Heart left ventricle (tissue), 16 donors: ENCODE data around the gene ATP9A. TPM values are rescaled to one million over a fixed set of nuclear protein-coding genes. Genes with fewer than 3 reads are reported as not detected.

Experiments used
- ATAC-seq, 4 donors: fragments of 200-7000 bp; cut with Tn5 transposase; one replicate each; pipeline ENCODE4 v1.9.1; 2020 to 2022; ENCODE audit warnings: moderate library complexity in 4 of 4, mild to moderate bottlenecking in 3 of 4, moderate number of reproducible peaks in 1 of 4
- DNase-seq, 5 donors: peaks; one replicate each; pipeline ENCODE4 v3.0.0-alpha.2; 2020
- H3K27ac ChIP-seq, 12 donors: fragments of 200-600 bp; sonication (generic) in 4 of 12; one replicate each; pipeline versions ENCODE4 v1.5.0 to v1.8.0; 2016 to 2022; ENCODE audit warnings: mild to moderate bottlenecking in 2 of 12
- H3K27me3 ChIP-seq, 9 donors: fragments of 200-600 bp; sonication (generic) in 2 of 9; one replicate each; pipeline versions ENCODE4 v1.5.1 to v1.8.0; 2016 to 2022; ENCODE audit warnings: mild to moderate bottlenecking in 3 of 9
- H3K36me3 ChIP-seq, 9 donors: fragments of 200-600 bp; sonication (generic) in 2 of 9; one replicate each; pipeline versions ENCODE4 v1.5.0 to v1.8.0; 2018 to 2022; ENCODE audit warnings: mild to moderate bottlenecking in 2 of 9
- H3K4me1 ChIP-seq, 12 donors: fragments of 200-600 bp; sonication (generic) in 4 of 12; one replicate each; pipeline versions ENCODE4 v1.5.0 to v1.8.0; 2016 to 2022; ENCODE audit warnings: mild to moderate bottlenecking in 3 of 12
- H3K4me3 ChIP-seq, 12 donors: fragments of 200-600 bp; sonication (generic) in 4 of 12; one replicate each; pipeline versions ENCODE4 v1.5.0 to v1.8.0; 2017 to 2022; ENCODE audit warnings: mild to moderate bottlenecking in 9 of 12, moderate library complexity in 4 of 12
- H3K9me3 ChIP-seq, 12 donors: fragments of 200-600 bp; sonication (generic) in 4 of 12; one replicate each; pipeline versions ENCODE4 v1.5.0 to v1.8.0; 2016 to 2022; ENCODE audit warnings: mild to moderate bottlenecking in 1 of 12
- CTCF ChIP-seq, 12 donors: fragments of 200-600 bp; sonication (generic) in 4 of 12; IDR thresholded peaks; one replicate each; pipeline versions ENCODE4 v1.5.0 to v1.8.0; 2018 to 2022; ENCODE audit warnings: antibody characterized with exemption in 12 of 12, mild to moderate bottlenecking in 5 of 12
- POLR2A ChIP-seq, 2 donors: fragments of 450-650 bp; IDR thresholded peaks; one replicate each; pipeline ENCODE4 v1.6.1; 2017; ENCODE audit warnings: antibody characterized with exemption in 2 of 2, mild to moderate bottlenecking in 2 of 2, moderate library complexity in 2 of 2
- whole genome bisulfite sequencing, 4 donors: extraction: QIAGEN DNeasy Blood & Tissue Kit in 2 of 4; methylation state at CpG; one replicate each; pipeline versions ENCODE4 v1.1.5 to v1.1.7; 2013 to 2018; 5-methylcytosine and 5-hydroxymethylcytosine counted together
- intact Hi-C, 10 donors: fragments of 100-400 bp; cut with DNase I; formaldehyde crosslinking; loops; one replicate each; pipeline versions ENCODE4 v1.11.1 to v1.14.2; 2022
- polyA plus RNA-seq, 2 donors: library from polyadenylated mRNA; stranded (reverse); fragments of 200-250 nt; gene quantifications; one replicate each; pipeline ENCODE4 v1.2.3, GENCODE V29; 2013
- total RNA-seq, 9 donors: library from RNA; depleted of rRNA in 2 of 9; stranded (reverse); fragments of >200 nt in 2 of 9; fragmentation: NEBNext Ultra II Directional in 3 of 9; extraction: Animal tissue kit (Norgen Biotek cat#: 25700) in 3 of 9; gene quantifications; one replicate each; pipeline versions ENCODE4 v1.1.0 to v1.2.4, GENCODE V29; 2016 to 2023
- donor health status: ischemic (EF 13 %, LVEDD 7.1; RV severe dilation, severe dysfunction).
- donor health status: healthy with polysubstance abuse.
- donor health status: DM: no; HTN: yes; CAD: no.
- donor health status: DM: no; HTN: no; CAD: no.
- donor health status: ischemic (EF 25% LVEDD 6.9; RV normal size, moderate dysfunction).
- donor health status: ischemic (EF 25% LVEDD 5.7; RV mildly dilated, moderate dysfunction).
- donor health status: healthy.
- donor health status: DM: yes; HTN: yes; CAD: no.
- donor health status: ischemic (EF 35%, LVEDD 5.7; RV mildly dilated, moderate dysfunction).
- donor health status: nonischemic (EF 11% LVEDD 7.7; RV severe dilation, severe dysfunction).
- donor health status: DM: yes; HTN: yes; CAD: no.
- donor health status: PGD.
- donor health status: ischemic (EF 29% LVEDD 5.4; RV normal size, mild dysfunction).
- donor health status: nonischemic (EF 23%, LVEDD 6.1; RV moderate dilation, normal function).

The ATP9A gene
- total and polyA plus RNA-seq, 11 donors: 4.4 to 36.4 (median 27.6) TPM

- WGBS, 4 donors: 67 to 71% (median 67%) methylated on average over 17 of the region's 17 CpGs
- ATAC-seq (peak in 3 of 4 donors; percentile 54 to 57 (median 55)), DNase-seq (peak in 4 of 5 donors; percentile 29 to 74 (median 46))
- peaks cover 0 to 6% (median under 1%) of the 10 kb centered on the region in 12 donors for H3K4me1 ChIP-seq
- no peak overlapping the region for H3K4me3 ChIP-seq
- H3K27ac ChIP-seq: no peak overlapping the region
- TF ChIP-seq POLR2A (IDR thresholded peaks at IDR 0.05): no peak
- TF ChIP-seq CTCF (IDR thresholded peaks at IDR 0.05): peak; percentile 38 to 65 (median 58)
- no peaks in the 10 kb centered on the region for H3K9me3 ChIP-seq
- H3K27me3 ChIP-seq: no peaks in the 10 kb centered on the region
- intact Hi-C loops: loop anchor here in 5 of 10 donors (1.0 to 10.0 kb wide), 4 partner anchors 249 to 639 kb away; no protein-coding TSS in a partner anchor
- peaks cover 0 to 22% (median 6%) of the 10 kb centered on the region in 9 donors for H3K36me3 ChIP-seq
Observed at GRCh38 chr20:51624157-51624731, 143.9 kb downstream of the ATP9A start.

- Histone ChIP-seq H3K36me3 (peaks cover 0 to 28% (median 12%) of the 10 kb centered on the region in 9 donors), H3K27ac (no peak overlapping the region), H3K4me3 (no peak overlapping the region), H3K9me3 (no peaks in the 10 kb centered on the region), H3K27me3 (no peaks in the 10 kb centered on the region), H3K4me1 (no peaks in the 10 kb centered on the region)
- DNase-seq (peak in 1 of 5 donors; percentile 1), ATAC-seq (no peak)
- TF ChIP-seq POLR2A (IDR thresholded peaks at IDR 0.05) (no peak), CTCF (IDR thresholded peaks at IDR 0.05) (no peak)
- WGBS, 4 donors: 87 to 98% (median 97%) methylated on average over 9 of the region's 9 CpGs
- intact Hi-C loops: loop anchor here in 5 of 10 donors (10.0 kb wide), 2 partner anchors 248 to 638 kb away; no protein-coding TSS in a partner anchor
Observed at GRCh38 chr20:51623255-51623654, 144.9 kb downstream of the ATP9A start.

GRCh38 chr20:51622004-51622874, 146.0 kb downstream of the ATP9A start:
- DNase-seq (no peak), ATAC-seq (no peak)
- TF ChIP-seq CTCF (IDR thresholded peaks at IDR 0.05): no peak
- TF ChIP-seq POLR2A (IDR thresholded peaks at IDR 0.05): no peak
- H3K4me3 ChIP-seq: no peak overlapping the region
- WGBS, 4 donors: 88 to 93% (median 91%) methylated on average over 19 of the region's 19 CpGs
- no peaks in the 10 kb centered on the region for H3K4me1 ChIP-seq
- no peaks in the 10 kb centered on the region for H3K27me3 ChIP-seq
- no peak overlapping the region for H3K27ac ChIP-seq
- H3K36me3 ChIP-seq: peaks cover 0 to 38% (median 21%) of the 10 kb centered on the region in 9 donors
- intact Hi-C loops: loop anchor here in 5 of 10 donors (10.0 kb wide), 2 partner anchors 247 to 637 kb away; no protein-coding TSS in a partner anchor
- H3K9me3 ChIP-seq: no peaks in the 10 kb centered on the region

- peaks cover 0 to 49% (median 24%) of the 10 kb centered on the region in 9 donors for H3K36me3 ChIP-seq
Observed at GRCh38 chr20:51620432-51620831, 147.8 kb downstream of the ATP9A start.

More at GRCh38 chr20:51620432-51620831, 147.8 kb downstream of the ATP9A start:
- no peak overlapping the region for H3K4me3 ChIP-seq
- H3K4me1 ChIP-seq: no peaks in the 10 kb centered on the region
- no peak for ATAC-seq
- DNase-seq: no peak
- no peaks in the 10 kb centered on the region for H3K27me3 ChIP-seq
- no peaks in the 10 kb centered on the region for H3K9me3 ChIP-seq
- WGBS, 4 donors: 87 to 96% (median 95%) methylated on average over 12 of the region's 12 CpGs
- H3K27ac ChIP-seq: no peak overlapping the region
- intact Hi-C loops: loop anchor here in 5 of 10 donors (10.0 kb wide), 2 partner anchors 246 to 636 kb away; no protein-coding TSS in a partner anchor
- no peak for TF ChIP-seq CTCF (IDR thresholded peaks at IDR 0.05)
- TF ChIP-seq POLR2A (IDR thresholded peaks at IDR 0.05): no peak
